Vagina (tissue), 2 donors: ENCODE measurements around the gene SPR.

Source experiments
- CTCF ChIP-seq, 3 experiments: fragments of 450-650 bp in 2 of 3; fragments of 200-600 bp in 1 of 3; sonication (generic) in 1 of 3; IDR thresholded peaks; one replicate each; pipeline ENCODE4 v1.5.1; 2017 to 2019; ENCODE audit warnings: antibody characterized with exemption in 3 of 3, mild to moderate bottlenecking in 2 of 3, moderate library complexity in 2 of 3
- POLR2A ChIP-seq, 2 donors: fragments of 450-650 bp; IDR thresholded peaks; one replicate each; pipeline ENCODE4 v1.6.1; 2017; ENCODE audit warnings: antibody characterized with exemption in 2 of 2, mild to moderate bottlenecking in 2 of 2, moderate library complexity in 2 of 2
- POLR2AphosphoS5 ChIP-seq, 2 donors: sonication (generic); formaldehyde crosslinking; IDR thresholded peaks; one replicate each; pipeline ENCODE4 v1.9.0; 2017; ENCODE audit warnings: antibody characterized with exemption in 2 of 2, mild to moderate bottlenecking in 2 of 2, low read depth in 1 of 2; ENCODE audit not compliant: insufficient read depth in 1 of 2

GRCh38 chr2:72908741-72909140, 21.5 kb downstream of the SPR start:
- TF ChIP-seq CTCF (IDR thresholded peaks at IDR 0.05) (no peak), POLR2AphosphoS5 (IDR thresholded peaks at IDR 0.05; ENCODE audit: insufficient read depth in 1 of 2, low read depth in 1 of 2) (no peak), POLR2A (IDR thresholded peaks at IDR 0.05) (no peak)
